Panc1 (cell line): ENCODE data around the gene SDS. TPM values are rescaled to one million over a fixed set of nuclear protein-coding genes. Genes with fewer than 3 reads are reported as not detected.

ENCODE experiments used
- ATAC-seq: fragments of 200-7000 bp; cut with Tn5 transposase; 2 replicates; pipeline ENCODE4 v1.9.1; 2020; ENCODE audit warnings: mild to moderate bottlenecking, moderate library complexity
- BruUV-seq: library from RNA; stranded (reverse); fragments of 400-500 nt; replicated peaks from 2 replicates; lab custom pipeline; 2021; lab: Mats Ljungman, UMichigan
- CTCF ChIA-PET: fragments of 300-600 bp; sonication (Branson Sonifier 250); formaldehyde crosslinking; loops from one replicate; lab custom pipeline; 2022; ENCODE audit warnings: antibody characterized with exemption; lab: Charles Lee
- POLR2A ChIA-PET: fragments of 300-600 bp; sonication (Branson Sonifier 250); formaldehyde crosslinking; loops from one replicate; lab custom pipeline; 2022; ENCODE audit warnings: antibody characterized with exemption; lab: Charles Lee
- DNase-seq: peaks from one replicate; pipeline ENCODE4 v3.0.0-alpha.2; 2010; ENCODE audit warnings: low read depth, low spot score
- H3K27ac ChIP-seq: 2 replicates; pipeline ENCODE4 v1.5.1; 2011; ENCODE audit warnings: mild to moderate bottlenecking, low read length, inconsistent platforms
- H3K27me3 ChIP-seq: fragments of 200-500 bp; sonication (Bioruptor generic); 2 replicates; pipeline ENCODE4 v1.6.0; 2014; ENCODE audit warnings: low read length, inconsistent platforms; ENCODE audit not compliant: control insufficient read depth, insufficient read depth
- H3K36me3 ChIP-seq: fragments of 200-500 bp; sonication (Bioruptor generic); 2 replicates; pipeline ENCODE4 v1.5.1; 2014; ENCODE audit warnings: inconsistent platforms, mild to moderate bottlenecking, low read length, moderate library complexity; ENCODE audit not compliant: control insufficient read depth, insufficient read depth
- H3K4me1 ChIP-seq: 2 replicates; pipeline ENCODE4 v1.5.1; 2011; ENCODE audit warnings: inconsistent platforms, mild to moderate bottlenecking, low read length, moderate library complexity; ENCODE audit not compliant: control insufficient read depth, insufficient read depth
- H3K4me3 ChIP-seq, 2 experiments: 2 replicates each; pipeline ENCODE4 v1.5.1; 2011 to 2012; ENCODE audit warnings: low read depth in 2 of 2, low read length in 2 of 2, mild to moderate bottlenecking in 2 of 2, inconsistent platforms in 1 of 2, moderate library complexity in 1 of 2
- H3K9me3 ChIP-seq: fragments of 200-500 bp; sonication (Bioruptor generic); 2 replicates; pipeline ENCODE4 v1.5.1; 2014; ENCODE audit warnings: low read depth, mild to moderate bottlenecking, inconsistent platforms, low read length, moderate library complexity; ENCODE audit not compliant: control insufficient read depth, insufficient read depth
- CTCF ChIP-seq: fragments of 450-650 bp; IDR thresholded peaks from 2 replicates; pipeline ENCODE4 v1.5.1; 2017; ENCODE audit warnings: mild to moderate bottlenecking
- POLR2AphosphoS5 ChIP-seq: IDR thresholded peaks from 2 replicates; pipeline ENCODE4 v1.6.1; 2012; ENCODE audit warnings: mild to moderate bottlenecking, low read depth, low read length, moderate library complexity
- REST ChIP-seq, 2 experiments: IDR thresholded peaks; 2 replicates each; pipeline ENCODE4 v1.6.1; 2011 to 2012; ENCODE audit warnings: low read depth in 2 of 2, control low read depth in 1 of 2, low read length in 1 of 2, mild to moderate bottlenecking in 1 of 2, moderate library complexity in 1 of 2; ENCODE audit not compliant: insufficient read depth in 1 of 2
- SIN3A ChIP-seq: IDR thresholded peaks from 2 replicates; pipeline ENCODE4 v1.6.1; 2012; ENCODE audit warnings: low read depth, mild to moderate bottlenecking, low read length, moderate library complexity, borderline replicate concordance; ENCODE audit not compliant: insufficient read depth
- TCF7L2 ChIP-seq: IDR thresholded peaks from 2 replicates; pipeline ENCODE4 v1.6.1; 2011; ENCODE audit warnings: mild to moderate bottlenecking, low read depth, low read length, inconsistent platforms
- in situ Hi-C: cut with HindIII; loops from 2 replicates; pipeline ENCODE4 v1.10.0; 2016; ENCODE audit warnings: low sequenced_read_pairs, low pct_unique_long_range_greater_than_20kb
- intact Hi-C: fragments of 100-400 bp; cut with micrococcal nuclease; formaldehyde crosslinking; loops from one replicate; pipeline ENCODE4 v1.10.0; 2022; ENCODE audit not compliant: unreplicated experiment
- total RNA-seq: library from RNA; stranded (reverse); gene quantifications from one replicate; pipeline ENCODE4 v1.2.1, GENCODE V29; 2021; ENCODE audit not compliant: unreplicated experiment

SDS gene
- total RNA-seq, 1 experiment from 2014 or later = 0.15 TPM

- H3K9me3 ChIP-seq = no peaks in the 10 kb centered on the region
- intact Hi-C loops (no loop called here), in situ Hi-C loops (no loop called here)
- DNase-seq = no peak
- H3K4me1 ChIP-seq = no peaks in the 10 kb centered on the region
- H3K27ac ChIP-seq = no peak overlapping the region
- TF ChIP-seq SIN3A (no peak), TCF7L2 (no peak)
- no peaks in the 10 kb centered on the region for H3K36me3 ChIP-seq
- POLR2A ChIA-PET = no interaction called here
- no peak for ATAC-seq
- CTCF ChIA-PET = no interaction called here
- no TSS peak for BruUV-seq
- H3K27me3 ChIP-seq = no peaks in the 10 kb centered on the region
- H3K4me3 ChIP-seq = no peak overlapping the region
Measured at GRCh38 chr12:113445544-113446171, 42.0 kb upstream of the SDS start.

GRCh38 chr12:113443030-113443539, 39.4 kb upstream of the SDS start:
- no peak for DNase-seq
- Histone ChIP-seq H3K27ac (no peak overlapping the region), H3K4me3 (no peak overlapping the region), H3K4me1 (no peaks in the 10 kb centered on the region), H3K36me3 (no peaks in the 10 kb centered on the region), H3K9me3 (no peaks in the 10 kb centered on the region), H3K27me3 (peaks cover 5% of the 10 kb centered on the region; the same call in 1 of the 2 replicates)
- CTCF ChIA-PET = no interaction called here
- no peak for ATAC-seq
- POLR2A ChIA-PET = no interaction called here
- TF ChIP-seq CTCF (no peak), POLR2AphosphoS5 (no peak), SIN3A (no peak), REST (IDR thresholded peaks at IDR 0.05; ENCODE audit: insufficient read depth in 1 of 2, low read depth in 2 of 2, low read length in 1 of 2) (no peak), TCF7L2 (no peak)
- BruUV-seq = no TSS peak
- in situ Hi-C loops (no loop called here), intact Hi-C loops (no loop called here)
